Muscle of arm (tissue), 14 donors: ENCODE data around the gene MTMR8. TPM values are rescaled to one million over a fixed set of nuclear protein-coding genes. Genes with fewer than 3 reads are reported as not detected.
"Not testable (repeated sequence)": the region's sequence is repeated elsewhere in the genome, so short reads cannot be mapped to it uniquely, and the experiment has no call there.

Experiments used
- DNase-seq: peaks from one replicate; pipeline ENCODE4 v3.0.0-alpha.2; 2013
- long read RNA-seq, 11 donors: transcript quantifications; one replicate each; lab custom pipeline, GENCODE V29; 2026
- polyA plus RNA-seq, 12 donors: library from polyadenylated mRNA; unstranded; fragments of 120-200 nt; gene quantifications; one replicate each; pipeline ENCODE4 v1.2.1, GENCODE V29; 2013; ENCODE audit not compliant: insufficient read length in 12 of 12

MTMR8 gene
- polyA plus RNA-seq, result 1 to 10 TPM in 8 of 12 donors, under 1 TPM in 2, not detected in 2; 0.70 to 1.9 (median 1.4) TPM
- long read RNA-seq, donor 1, partial matches to known transcripts, result 0 of 1 reads
- long read RNA-seq, donor 1, other reads (novel, unspliced or antisense), result 0 of 1 reads
- long read RNA-seq, donor 2, result 0 reads
- long read RNA-seq, donor 3, result 0 reads
- long read RNA-seq, donor 4, result 0 reads
- long read RNA-seq, donor 5, result 0 reads
- long read RNA-seq, donor 6, partial matches to known transcripts, result 0 of 1 reads
- long read RNA-seq, donor 6, other reads (novel, unspliced or antisense), result 0 of 1 reads
- long read RNA-seq, donor 7, result 0 reads
- long read RNA-seq, donor 8, result 0 reads
- long read RNA-seq, donor 9, result 0 reads
- long read RNA-seq, donor 10, result 0 reads
- long read RNA-seq, donor 11, result 0 reads

GRCh38 chrX:64394874-64395567 is at the start of gene MTMR8:
Gene MTMR8, minus strand, starts transcription at chrX:64395452. Its CDS starts 89 bp downstream, at chrX:64395363.
- peak; percentile 61 for DNase-seq

- DNase-seq, result no peak
Observed at GRCh38 chrX:64439551-64439950, 44.3 kb upstream of the MTMR8 start.

GRCh38 chrX:64437665-64438064 is 42.4 kb upstream of the MTMR8 start:
- no peak for DNase-seq

DNA sequence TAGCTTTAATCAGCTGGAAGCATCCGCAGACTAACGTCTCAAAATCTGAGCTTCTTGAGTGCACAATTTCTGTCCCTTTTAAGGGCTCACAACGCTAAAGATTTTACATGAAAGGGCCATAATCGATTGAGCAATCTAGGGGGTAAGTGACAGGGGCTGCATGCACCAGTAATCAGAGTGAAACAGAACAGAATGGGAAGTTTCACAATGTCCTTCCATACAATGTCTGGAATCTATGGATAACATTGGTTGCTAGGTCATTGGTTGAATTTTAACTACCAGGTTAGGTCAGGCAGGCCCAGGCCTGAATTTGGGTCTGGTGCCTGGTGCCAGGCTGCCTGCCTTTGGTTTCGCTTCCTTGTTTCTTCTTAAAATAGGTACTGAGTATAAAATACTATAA is 42.0 kb upstream of the MTMR8 start:
- no peak for DNase-seq

DNA sequence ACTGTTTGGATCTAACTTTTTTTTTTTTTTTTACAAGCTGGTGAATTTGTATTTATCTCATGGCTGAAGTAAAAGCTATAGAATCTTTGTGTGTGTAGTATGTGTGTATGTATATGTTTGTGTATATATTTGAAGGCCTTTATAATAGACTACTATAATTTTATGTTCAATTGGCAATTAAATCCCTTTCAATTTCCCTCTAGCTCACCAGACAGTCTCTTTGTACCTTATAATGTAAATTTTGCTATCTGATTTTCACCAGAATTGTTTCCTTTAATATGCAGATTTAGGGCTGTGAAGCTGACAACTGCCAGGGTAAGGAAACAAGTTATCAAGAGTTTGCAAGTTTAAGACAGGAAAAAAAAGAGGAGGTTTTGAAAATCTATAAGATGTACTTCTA is 33.1 kb upstream of the MTMR8 start:
- no peak for DNase-seq

DNA sequence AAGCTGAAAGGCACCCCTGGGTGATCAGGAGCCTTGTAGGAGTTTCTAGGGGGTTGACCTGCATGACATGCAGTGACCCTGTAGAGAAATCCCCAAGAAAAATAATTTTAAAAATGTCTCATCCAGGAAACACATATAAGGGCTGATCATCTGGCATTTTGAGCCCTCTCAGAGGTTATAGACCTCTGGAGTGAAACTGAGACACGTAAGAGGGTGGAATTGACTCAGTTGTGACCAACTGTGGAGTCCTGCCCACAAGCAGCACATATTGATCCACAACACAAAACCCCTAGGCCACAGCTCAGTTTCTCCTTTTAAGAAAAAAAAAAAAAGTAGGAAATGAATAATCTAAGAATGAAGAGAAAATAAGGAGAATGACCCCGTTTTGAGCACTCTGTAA is 32.5 kb upstream of the MTMR8 start:
- no peak for DNase-seq

GRCh38 chrX:64427281-64427680 is 32.0 kb upstream of the MTMR8 start:
- no peak for DNase-seq

- not testable (repeated sequence) for DNase-seq
Observed at GRCh38 chrX:64409730-64410129, 14.5 kb upstream of the MTMR8 start.

DNA sequence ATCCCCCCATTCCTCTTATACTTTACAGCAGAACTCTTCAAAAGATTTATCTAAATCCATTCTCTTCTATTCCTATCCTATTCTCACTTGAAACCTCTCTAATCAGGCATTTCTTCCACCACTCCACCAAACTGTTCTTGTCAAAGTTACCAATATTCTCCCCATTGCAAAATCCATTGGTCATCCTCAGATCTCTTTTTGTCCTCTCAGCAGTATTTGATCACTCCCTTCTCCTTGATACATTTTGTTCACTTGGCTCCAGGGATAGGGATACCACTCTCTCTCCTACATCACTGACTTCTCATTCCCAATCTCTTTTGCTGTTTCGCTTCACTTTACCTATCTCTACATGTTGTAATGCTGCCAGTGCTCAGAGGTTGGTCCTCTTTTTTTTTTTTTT is 2.8 kb upstream of the MTMR8 start:
- no peak for DNase-seq

- DNase-seq, result no peak
Observed at GRCh38 chrX:64395568-64395929, 297 bp upstream of the MTMR8 start.

DNA sequence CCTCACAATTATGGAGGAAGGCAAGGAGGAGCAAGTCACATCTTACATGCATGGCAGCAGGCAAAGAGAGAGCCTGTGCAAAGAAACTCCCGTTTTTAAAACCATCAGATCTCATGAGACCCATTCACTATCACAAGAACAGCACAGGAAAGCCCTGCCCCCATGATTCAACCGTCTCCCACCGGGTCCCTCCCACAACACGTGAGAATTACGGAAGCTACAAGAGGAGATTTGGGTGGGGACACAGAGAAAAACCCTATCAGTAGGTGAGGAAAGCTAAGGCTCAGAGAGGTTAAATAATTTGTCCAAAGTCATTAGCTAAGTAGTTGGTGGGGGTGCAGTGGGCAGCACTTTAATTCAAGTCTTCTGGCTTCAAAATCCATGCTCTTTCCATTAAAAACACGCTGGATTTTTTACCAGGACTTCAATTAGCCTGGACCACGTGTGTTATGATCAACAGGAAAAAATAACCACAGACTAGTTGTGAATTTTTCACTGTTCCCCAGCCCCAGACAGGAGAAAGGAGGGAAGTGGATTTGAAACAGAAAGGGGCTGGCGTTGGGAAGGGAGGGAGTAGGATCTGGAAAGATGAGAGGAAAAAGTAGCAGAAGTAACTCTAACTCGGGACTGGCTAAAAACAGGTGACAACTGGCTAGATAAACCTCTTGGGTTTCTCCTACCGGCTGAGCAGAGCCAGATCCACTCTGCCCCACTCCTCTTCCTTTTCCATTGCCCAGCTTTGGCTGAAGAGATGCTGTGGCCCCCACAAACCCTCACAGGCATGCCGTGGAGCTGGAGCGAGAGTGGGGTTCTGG is 986 bp downstream of the MTMR8 start:
- no peak for DNase-seq

DNA sequence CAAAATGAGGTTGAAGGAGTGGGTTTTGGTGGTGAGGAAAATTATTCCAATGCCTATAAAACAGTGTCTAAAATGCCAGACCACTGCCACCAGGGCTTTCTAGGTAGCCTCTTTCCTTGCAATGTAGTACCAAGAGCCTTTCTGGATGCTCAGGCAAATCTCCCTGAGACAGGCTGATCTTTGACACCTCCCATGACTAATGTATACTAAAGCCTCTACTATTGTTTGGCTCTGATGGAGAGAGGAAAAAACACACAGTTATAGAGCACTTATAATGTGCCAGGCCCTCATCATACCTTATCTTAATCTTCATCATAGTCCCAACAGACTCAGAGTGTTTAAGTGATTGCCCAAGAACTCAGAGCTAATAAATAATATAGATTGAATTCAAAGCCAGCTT is 5.8 kb downstream of the MTMR8 start:
- peak; percentile 15 for DNase-seq

DNA sequence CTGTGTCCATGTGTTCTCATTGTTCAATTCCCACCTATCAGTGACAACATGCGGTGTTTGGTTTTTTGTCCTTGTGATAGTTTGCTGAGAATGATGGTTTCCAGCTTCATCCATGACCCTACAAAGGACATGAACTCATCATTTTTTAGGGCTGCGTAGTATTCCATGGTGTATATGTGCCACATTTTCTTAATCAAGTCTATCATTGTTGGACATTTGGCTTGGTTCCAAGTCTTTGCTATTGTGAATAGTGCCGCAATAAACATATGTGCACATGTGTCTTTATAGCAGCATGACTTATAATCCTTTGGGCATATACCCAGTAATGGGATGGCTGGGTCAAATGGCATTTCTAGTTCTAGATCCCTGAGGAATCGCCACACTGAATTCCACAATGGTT is 14.5 kb downstream of the MTMR8 start:
- not testable (repeated sequence) for DNase-seq

DNA sequence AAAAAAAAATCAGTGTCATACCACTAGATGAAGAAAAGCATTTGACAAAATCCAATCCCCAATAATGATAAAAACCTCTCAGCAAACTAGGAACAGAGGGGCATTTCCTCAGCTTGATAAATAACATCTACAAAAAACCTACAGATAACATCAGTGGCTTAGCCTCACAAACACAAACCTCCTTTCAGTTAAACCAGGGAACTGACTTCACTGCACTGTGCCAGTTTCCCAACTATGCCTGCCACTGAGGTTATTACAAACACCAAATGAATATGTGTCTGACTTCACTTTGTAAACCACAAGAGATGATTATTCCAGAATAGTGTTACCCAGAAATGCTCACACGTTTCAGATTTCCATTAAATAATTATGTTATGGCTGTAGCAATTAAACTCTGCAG is 15.3 kb downstream of the MTMR8 start:
- no peak for DNase-seq

- no peak for DNase-seq
Observed at GRCh38 chrX:64377753-64378152, 17.5 kb downstream of the MTMR8 start.

- DNase-seq, result no peak
Observed at GRCh38 chrX:64352081-64352480, 43.2 kb downstream of the MTMR8 start.

- DNase-seq, result no peak
Observed at GRCh38 chrX:64350521-64350920, 44.7 kb downstream of the MTMR8 start.

GRCh38 chrX:64350047-64350446 is 45.2 kb downstream of the MTMR8 start:
- DNase-seq, result no peak

DNA sequence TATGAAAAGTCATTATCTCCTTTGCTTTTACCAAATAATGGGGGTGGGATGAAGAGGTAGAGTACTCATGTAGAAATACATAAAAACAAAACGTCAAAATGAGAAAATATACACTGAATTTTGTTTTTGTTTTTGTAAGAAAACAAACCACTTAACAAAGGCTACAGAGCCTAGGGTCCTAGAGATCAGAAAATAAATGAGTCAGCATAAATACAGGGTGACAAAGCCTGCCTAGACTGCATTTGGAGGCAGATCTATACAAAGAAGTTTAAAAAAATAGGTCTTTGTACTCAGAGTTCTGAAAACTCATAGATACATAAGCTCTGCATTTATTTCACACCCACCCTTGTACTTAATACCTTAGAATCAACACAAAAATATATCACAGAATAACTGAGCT is 52.4 kb downstream of the MTMR8 start:
- DNase-seq, result no peak

- DNase-seq, result no peak
Observed at GRCh38 chrX:64338296-64338695, 57.0 kb downstream of the MTMR8 start.

DNA sequence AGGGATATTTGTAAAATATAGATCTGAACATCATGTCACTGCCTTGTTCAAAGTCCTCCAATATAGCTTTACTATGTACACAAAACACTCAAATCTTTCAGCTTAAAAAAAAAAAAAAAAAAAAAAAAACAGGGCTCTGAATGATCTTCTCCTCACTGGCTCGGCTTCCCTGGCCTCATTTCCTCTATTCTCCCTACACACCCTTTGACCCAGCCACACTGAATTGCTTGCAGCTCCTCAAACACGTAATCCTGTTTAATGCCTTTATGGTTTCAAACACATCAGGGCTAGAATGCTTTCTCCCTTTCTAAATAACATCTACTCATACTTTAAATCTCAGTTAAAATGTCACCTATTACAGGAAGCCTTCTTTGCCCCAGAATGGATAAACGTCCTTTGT is 60.8 kb downstream of the MTMR8 start:
- no peak for DNase-seq

- DNase-seq, result no peak
Observed at GRCh38 chrX:64330284-64330683, 65.0 kb downstream of the MTMR8 start.

- no peak for DNase-seq
Observed at GRCh38 chrX:64321507-64321906, 73.7 kb downstream of the MTMR8 start.
